ENCODE results near the gene LIPN.

The LIPN gene

DNA sequence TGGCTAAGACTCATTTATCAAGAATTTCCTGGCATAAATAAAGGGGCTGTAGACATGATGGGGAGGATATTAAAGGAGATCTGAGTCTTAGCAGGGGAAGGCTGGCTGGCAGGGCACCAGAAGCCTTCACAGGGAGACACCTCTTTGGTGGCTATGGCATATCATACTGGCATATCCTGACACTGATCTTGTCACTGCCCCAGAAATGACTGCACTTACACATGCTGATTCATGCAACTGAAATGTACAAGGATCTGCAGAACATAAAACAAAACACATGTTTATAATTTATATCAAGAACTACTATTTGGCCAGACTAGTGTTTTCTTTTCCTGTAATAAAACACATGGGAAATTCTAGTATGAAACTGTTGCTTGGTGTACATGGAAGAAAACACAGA, 5.5 kb upstream of the LIPN start:
- TF ChIP-seq, protein P1, sequence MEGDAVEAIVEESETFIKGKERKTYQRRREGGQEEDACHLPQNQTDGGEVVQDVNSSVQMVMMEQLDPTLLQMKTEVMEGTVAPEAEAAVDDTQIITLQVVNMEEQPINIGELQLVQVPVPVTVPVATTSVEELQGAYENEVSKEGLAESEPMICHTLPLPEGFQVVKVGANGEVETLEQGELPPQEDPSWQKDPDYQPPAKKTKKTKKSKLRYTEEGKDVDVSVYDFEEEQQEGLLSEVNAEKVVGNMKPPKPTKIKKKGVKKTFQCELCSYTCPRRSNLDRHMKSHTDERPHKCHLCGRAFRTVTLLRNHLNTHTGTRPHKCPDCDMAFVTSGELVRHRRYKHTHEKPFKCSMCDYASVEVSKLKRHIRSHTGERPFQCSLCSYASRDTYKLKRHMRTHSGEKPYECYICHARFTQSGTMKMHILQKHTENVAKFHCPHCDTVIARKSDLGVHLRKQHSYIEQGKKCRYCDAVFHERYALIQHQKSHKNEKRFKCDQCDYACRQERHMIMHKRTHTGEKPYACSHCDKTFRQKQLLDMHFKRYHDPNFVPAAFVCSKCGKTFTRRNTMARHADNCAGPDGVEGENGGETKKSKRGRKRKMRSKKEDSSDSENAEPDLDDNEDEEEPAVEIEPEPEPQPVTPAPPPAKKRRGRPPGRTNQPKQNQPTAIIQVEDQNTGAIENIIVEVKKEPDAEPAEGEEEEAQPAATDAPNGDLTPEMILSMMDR (IDR thresholded peaks at IDR 0.05; ENCODE audit: low read depth, low read length) = no peak
- peak; percentile 41 to 66 for DNase-seq (ENCODE audit: low read depth in 2 of 2)
- no peak overlapping the region for H3K4me3 ChIP-seq (replicated peaks in 1 of 2; ENCODE audit: low read depth in 2 of 2, low read length in 2 of 2)

DNA sequence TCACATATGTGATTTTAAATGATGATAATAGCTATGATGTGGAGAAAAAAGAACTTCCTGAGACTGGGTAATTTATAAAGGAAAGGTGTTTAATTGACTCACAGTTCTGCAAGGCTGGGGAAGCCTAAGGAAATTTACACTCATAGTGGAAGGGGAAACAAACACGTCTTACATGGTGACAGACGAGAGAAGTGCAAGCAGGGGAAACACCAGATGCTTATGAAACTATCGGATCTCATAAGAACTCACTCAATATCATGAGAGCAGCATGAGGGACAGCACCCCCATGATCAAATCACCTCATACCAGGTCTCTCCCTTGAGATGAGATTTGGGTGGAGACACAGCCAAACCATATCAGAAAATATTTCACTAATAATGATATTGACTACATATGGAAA, 4.1 kb upstream of the LIPN start:
- DNase-seq (ENCODE audit: low read depth in 2 of 2) = no peak
- TF ChIP-seq, protein P1 (IDR thresholded peaks at IDR 0.05; ENCODE audit: low read depth, low read length) = no peak

DNA sequence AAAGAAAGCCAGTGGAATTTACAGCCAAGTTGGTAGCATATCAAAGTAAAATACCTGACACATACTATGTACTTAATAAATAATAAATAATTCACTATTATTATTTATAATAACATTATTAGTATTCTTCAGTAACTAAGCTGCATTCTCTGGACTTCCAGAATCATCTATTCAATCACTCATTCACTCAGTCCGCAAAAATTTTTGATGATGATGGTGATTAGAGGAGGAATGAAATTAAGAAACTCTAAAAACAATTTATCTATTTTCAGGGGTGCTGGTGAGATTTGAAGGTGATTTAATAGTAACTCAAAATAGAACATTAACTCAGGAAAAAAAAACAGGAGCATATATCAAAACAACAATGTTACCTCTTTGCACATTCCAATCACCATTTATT, 3.2 kb upstream of the LIPN start:
- TF ChIP-seq, protein P1 (IDR thresholded peaks at IDR 0.05; ENCODE audit: low read depth, low read length) = no peak
- no peak for DNase-seq (ENCODE audit: low read depth in 2 of 2)
- H3K4me3 ChIP-seq (replicated peaks in 1 of 2; ENCODE audit: low read depth in 2 of 2, low read length in 2 of 2) = no peak overlapping the region

More for the DNA sequence above, 4.1 kb upstream of the LIPN start:
- no peak overlapping the region for H3K4me3 ChIP-seq (replicated peaks in 1 of 2; ENCODE audit: low read depth in 2 of 2, low read length in 2 of 2)

DNA sequence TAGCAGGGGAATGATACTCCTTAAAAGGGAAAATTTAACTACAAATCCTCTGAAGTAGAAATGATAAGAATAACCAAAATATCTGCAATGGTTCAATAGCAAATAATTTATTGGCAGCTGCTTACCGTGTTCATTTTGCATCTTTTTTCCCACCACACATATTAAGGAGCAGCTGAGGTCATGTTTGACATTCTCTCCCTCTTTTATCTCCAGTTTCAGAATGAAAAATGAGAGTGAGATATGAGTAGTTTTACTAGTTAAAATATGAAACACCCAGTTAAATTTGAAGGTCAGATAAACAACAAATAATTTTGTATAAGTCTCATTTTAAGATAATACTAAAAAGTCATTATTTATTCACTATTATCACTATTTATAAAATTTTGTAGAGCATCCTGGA, 3.1 kb downstream of the LIPN start:
- no peak overlapping the region for H3K4me3 ChIP-seq (replicated peaks in 1 of 2; ENCODE audit: low read depth in 2 of 2, low read length in 2 of 2)
- TF ChIP-seq, protein P1 (IDR thresholded peaks at IDR 0.05; ENCODE audit: low read depth, low read length) = no peak
- DNase-seq (ENCODE audit: low read depth in 2 of 2) = no peak

DNA sequence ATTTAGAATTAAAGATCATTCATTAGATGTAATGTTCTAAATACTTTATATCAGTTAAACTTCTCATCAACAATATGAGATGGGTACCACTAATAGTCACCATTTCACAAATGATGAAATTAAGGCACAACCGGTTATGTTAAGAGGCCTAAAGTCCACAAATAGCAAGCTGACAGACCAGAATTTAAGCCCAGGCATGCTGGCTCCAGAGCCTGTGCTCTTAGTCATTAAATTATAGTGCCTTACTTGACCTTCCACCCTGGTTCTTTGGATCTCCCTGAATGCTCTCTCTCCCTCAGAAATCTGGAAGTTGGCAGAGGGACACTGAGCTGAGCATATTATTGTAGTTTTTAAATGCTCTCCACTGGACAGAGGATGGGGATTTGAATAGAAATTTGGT, 3.6 kb downstream of the LIPN start:
- H3K4me3 ChIP-seq (replicated peaks in 1 of 2; ENCODE audit: low read depth in 2 of 2, low read length in 2 of 2) = no peak overlapping the region
- TF ChIP-seq, protein P1 (IDR thresholded peaks at IDR 0.05; ENCODE audit: low read depth, low read length) = no peak
- no peak for DNase-seq (ENCODE audit: low read depth in 2 of 2)

DNA sequence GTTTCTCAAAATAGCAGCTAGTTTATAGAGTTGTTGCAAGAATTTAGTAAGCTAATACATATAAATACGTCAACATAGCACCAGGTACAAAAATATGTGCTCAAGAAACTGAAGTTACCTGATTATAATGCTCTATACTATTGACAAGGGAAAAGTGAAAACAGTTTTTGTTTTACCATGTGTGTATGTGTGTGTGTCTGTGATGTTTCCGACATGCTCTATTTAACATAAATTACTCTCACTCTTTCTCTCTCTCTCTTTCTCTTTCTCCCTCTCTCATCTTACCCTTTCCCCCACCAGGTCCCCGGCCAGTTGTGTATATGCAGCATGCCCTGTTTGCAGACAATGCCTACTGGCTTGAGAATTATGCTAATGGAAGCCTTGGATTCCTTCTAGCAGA, 4.3 kb downstream of the LIPN start:
- no peak for DNase-seq (ENCODE audit: low read depth in 2 of 2)
- TF ChIP-seq, protein P1 (IDR thresholded peaks at IDR 0.05; ENCODE audit: low read depth, low read length) = no peak
- no peak overlapping the region for H3K4me3 ChIP-seq (replicated peaks in 1 of 2; ENCODE audit: low read depth in 2 of 2, low read length in 2 of 2)

DNA sequence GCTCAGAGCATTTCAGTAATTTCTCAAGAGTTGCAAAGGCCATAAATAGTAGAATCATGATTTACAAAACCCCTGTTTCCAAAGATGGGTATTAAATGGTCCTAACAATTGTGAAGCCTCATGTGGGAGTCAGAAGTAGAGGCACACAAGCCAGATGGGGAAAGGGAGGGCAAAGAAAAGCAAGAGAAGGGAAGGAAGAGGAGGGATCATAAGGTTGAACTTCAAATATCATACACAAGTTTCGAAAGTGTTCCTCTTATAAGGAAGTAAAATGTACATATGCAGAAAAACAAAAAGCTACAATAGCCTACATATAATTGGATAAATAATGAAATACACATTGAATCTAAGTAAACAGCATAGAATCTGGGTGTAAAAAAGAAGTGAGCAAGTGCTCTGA, 6.0 kb downstream of the LIPN start:
- TF ChIP-seq, protein P1 (IDR thresholded peaks at IDR 0.05; ENCODE audit: low read depth, low read length) = no peak
- H3K4me3 ChIP-seq (replicated peaks in 1 of 2; ENCODE audit: low read depth in 2 of 2, low read length in 2 of 2) = no peak overlapping the region
- DNase-seq (ENCODE audit: low read depth in 2 of 2) = no peak
